Heart left ventricle (tissue), 16 donors: ENCODE data around the gene ARF1. TPM values are rescaled to one million over a fixed set of nuclear protein-coding genes. Genes with fewer than 3 reads are reported as not detected.

Source experiments
- ATAC-seq, 4 donors: fragments of 200-7000 bp; cut with Tn5 transposase; one replicate each; pipeline ENCODE4 v1.9.1; 2020 to 2022; ENCODE audit warnings: moderate library complexity in 4 of 4, mild to moderate bottlenecking in 3 of 4, moderate number of reproducible peaks in 1 of 4
- DNase-seq, 5 donors: peaks; one replicate each; pipeline ENCODE4 v3.0.0-alpha.2; 2020
- H3K27ac ChIP-seq, 12 donors: fragments of 200-600 bp; sonication (generic) in 4 of 12; one replicate each; pipeline versions ENCODE4 v1.5.0 to v1.8.0; 2016 to 2022; ENCODE audit warnings: mild to moderate bottlenecking in 2 of 12
- H3K27me3 ChIP-seq, 9 donors: fragments of 200-600 bp; sonication (generic) in 2 of 9; one replicate each; pipeline versions ENCODE4 v1.5.1 to v1.8.0; 2016 to 2022; ENCODE audit warnings: mild to moderate bottlenecking in 3 of 9
- H3K36me3 ChIP-seq, 9 donors: fragments of 200-600 bp; sonication (generic) in 2 of 9; one replicate each; pipeline versions ENCODE4 v1.5.0 to v1.8.0; 2018 to 2022; ENCODE audit warnings: mild to moderate bottlenecking in 2 of 9
- H3K4me1 ChIP-seq, 12 donors: fragments of 200-600 bp; sonication (generic) in 4 of 12; one replicate each; pipeline versions ENCODE4 v1.5.0 to v1.8.0; 2016 to 2022; ENCODE audit warnings: mild to moderate bottlenecking in 3 of 12
- H3K4me3 ChIP-seq, 12 donors: fragments of 200-600 bp; sonication (generic) in 4 of 12; one replicate each; pipeline versions ENCODE4 v1.5.0 to v1.8.0; 2017 to 2022; ENCODE audit warnings: mild to moderate bottlenecking in 9 of 12, moderate library complexity in 4 of 12
- H3K9me3 ChIP-seq, 12 donors: fragments of 200-600 bp; sonication (generic) in 4 of 12; one replicate each; pipeline versions ENCODE4 v1.5.0 to v1.8.0; 2016 to 2022; ENCODE audit warnings: mild to moderate bottlenecking in 1 of 12
- POLR2A ChIP-seq, 2 donors: fragments of 450-650 bp; IDR thresholded peaks; one replicate each; pipeline ENCODE4 v1.6.1; 2017; ENCODE audit warnings: antibody characterized with exemption in 2 of 2, mild to moderate bottlenecking in 2 of 2, moderate library complexity in 2 of 2
- WGBS, 4 donors: extraction: QIAGEN DNeasy Blood & Tissue Kit in 2 of 4; methylation state at CpG; one replicate each; pipeline versions ENCODE4 v1.1.5 to v1.1.7; 2013 to 2018; 5-methylcytosine and 5-hydroxymethylcytosine counted together
- intact Hi-C, 10 donors: fragments of 100-400 bp; cut with DNase I; formaldehyde crosslinking; loops; one replicate each; pipeline versions ENCODE4 v1.11.1 to v1.14.2; 2022
- polyA plus RNA-seq, 2 donors: library from polyadenylated mRNA; stranded (reverse); fragments of 200-250 nt; gene quantifications; one replicate each; pipeline ENCODE4 v1.2.3, GENCODE V29; 2013
- total RNA-seq, 9 donors: library from RNA; depleted of rRNA in 2 of 9; stranded (reverse); fragments of >200 nt in 2 of 9; fragmentation: NEBNext Ultra II Directional in 3 of 9; extraction: Animal tissue kit (Norgen Biotek cat#: 25700) in 3 of 9; gene quantifications; one replicate each; pipeline versions ENCODE4 v1.1.0 to v1.2.4, GENCODE V29; 2016 to 2023
- TF ChIP-seq, protein P1 (sequence below), 12 donors: fragments of 200-600 bp; sonication (generic) in 4 of 12; IDR thresholded peaks; one replicate each; pipeline versions ENCODE4 v1.5.0 to v1.8.0; 2018 to 2022; ENCODE audit warnings: antibody characterized with exemption in 12 of 12, mild to moderate bottlenecking in 5 of 12
- donor health status: ischemic (EF 13 %, LVEDD 7.1; RV severe dilation, severe dysfunction).
- donor health status: healthy with polysubstance abuse.
- donor health status: DM: no; HTN: yes; CAD: no.
- donor health status: DM: no; HTN: no; CAD: no.
- donor health status: ischemic (EF 25% LVEDD 6.9; RV normal size, moderate dysfunction).
- donor health status: ischemic (EF 25% LVEDD 5.7; RV mildly dilated, moderate dysfunction).
- donor health status: healthy.
- donor health status: DM: yes; HTN: yes; CAD: no.
- donor health status: ischemic (EF 35%, LVEDD 5.7; RV mildly dilated, moderate dysfunction).
- donor health status: nonischemic (EF 11% LVEDD 7.7; RV severe dilation, severe dysfunction).
- donor health status: DM: yes; HTN: yes; CAD: no.
- donor health status: PGD.
- donor health status: ischemic (EF 29% LVEDD 5.4; RV normal size, mild dysfunction).
- donor health status: nonischemic (EF 23%, LVEDD 6.1; RV moderate dilation, normal function).

ARF1 gene
- total and polyA plus RNA-seq, 11 donors, result 217 to 580 (median 310) TPM

DNA sequence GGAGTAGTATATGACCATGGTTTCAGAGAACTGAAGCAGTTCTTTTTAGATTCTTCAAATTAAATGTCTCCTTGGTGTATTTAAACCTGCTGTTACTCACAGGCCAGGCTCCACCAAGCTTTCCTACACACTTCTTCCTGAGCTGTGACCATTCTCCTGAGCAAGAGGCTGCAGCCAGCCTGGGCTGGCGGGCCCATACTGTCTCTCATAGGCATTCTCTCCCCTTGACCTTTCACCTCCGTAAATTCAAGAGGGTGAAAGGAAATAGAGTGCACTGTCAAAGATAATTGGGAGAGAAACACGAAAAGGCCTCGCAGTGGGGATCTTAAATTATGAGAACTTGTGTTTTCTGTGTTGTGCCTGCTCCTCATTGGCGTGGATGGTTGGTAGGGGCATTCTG, 2.3 kb downstream of the ARF1 start:
- no peaks in the 10 kb centered on the region for H3K27me3 ChIP-seq
- peak overlapping the region in 9 of 12 donors; percentile 70 to 100 (median 94) for H3K4me3 ChIP-seq
- intact Hi-C loops, result loop anchor here in 3 of 10 donors (2.0 to 10.0 kb wide), 3 partner anchors 14 to 322 kb away; no protein-coding TSS in a partner anchor
- peaks cover 0 to 14% (median 0%) of the 10 kb centered on the region in 9 donors for H3K36me3 ChIP-seq
- no peak for TF ChIP-seq POLR2A (IDR thresholded peaks at IDR 0.05)
- TF ChIP-seq, protein P1, sequence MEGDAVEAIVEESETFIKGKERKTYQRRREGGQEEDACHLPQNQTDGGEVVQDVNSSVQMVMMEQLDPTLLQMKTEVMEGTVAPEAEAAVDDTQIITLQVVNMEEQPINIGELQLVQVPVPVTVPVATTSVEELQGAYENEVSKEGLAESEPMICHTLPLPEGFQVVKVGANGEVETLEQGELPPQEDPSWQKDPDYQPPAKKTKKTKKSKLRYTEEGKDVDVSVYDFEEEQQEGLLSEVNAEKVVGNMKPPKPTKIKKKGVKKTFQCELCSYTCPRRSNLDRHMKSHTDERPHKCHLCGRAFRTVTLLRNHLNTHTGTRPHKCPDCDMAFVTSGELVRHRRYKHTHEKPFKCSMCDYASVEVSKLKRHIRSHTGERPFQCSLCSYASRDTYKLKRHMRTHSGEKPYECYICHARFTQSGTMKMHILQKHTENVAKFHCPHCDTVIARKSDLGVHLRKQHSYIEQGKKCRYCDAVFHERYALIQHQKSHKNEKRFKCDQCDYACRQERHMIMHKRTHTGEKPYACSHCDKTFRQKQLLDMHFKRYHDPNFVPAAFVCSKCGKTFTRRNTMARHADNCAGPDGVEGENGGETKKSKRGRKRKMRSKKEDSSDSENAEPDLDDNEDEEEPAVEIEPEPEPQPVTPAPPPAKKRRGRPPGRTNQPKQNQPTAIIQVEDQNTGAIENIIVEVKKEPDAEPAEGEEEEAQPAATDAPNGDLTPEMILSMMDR (IDR thresholded peaks at IDR 0.05), result no peak
- WGBS, 4 donors, result 39 to 50% (median 42%) methylated on average over 5 of the region's 5 CpGs
- DNase-seq, result peak in 3 of 5 donors; percentile 7 to 28 (median 9)
- no peaks in the 10 kb centered on the region for H3K9me3 ChIP-seq
- peaks cover 49 to 79% (median 72%) of the 10 kb centered on the region in 12 donors for H3K4me1 ChIP-seq
- no peak for ATAC-seq
- H3K27ac ChIP-seq, result peak overlapping the region in 11 of 12 donors; percentile 49 to 100 (median 96)

DNA sequence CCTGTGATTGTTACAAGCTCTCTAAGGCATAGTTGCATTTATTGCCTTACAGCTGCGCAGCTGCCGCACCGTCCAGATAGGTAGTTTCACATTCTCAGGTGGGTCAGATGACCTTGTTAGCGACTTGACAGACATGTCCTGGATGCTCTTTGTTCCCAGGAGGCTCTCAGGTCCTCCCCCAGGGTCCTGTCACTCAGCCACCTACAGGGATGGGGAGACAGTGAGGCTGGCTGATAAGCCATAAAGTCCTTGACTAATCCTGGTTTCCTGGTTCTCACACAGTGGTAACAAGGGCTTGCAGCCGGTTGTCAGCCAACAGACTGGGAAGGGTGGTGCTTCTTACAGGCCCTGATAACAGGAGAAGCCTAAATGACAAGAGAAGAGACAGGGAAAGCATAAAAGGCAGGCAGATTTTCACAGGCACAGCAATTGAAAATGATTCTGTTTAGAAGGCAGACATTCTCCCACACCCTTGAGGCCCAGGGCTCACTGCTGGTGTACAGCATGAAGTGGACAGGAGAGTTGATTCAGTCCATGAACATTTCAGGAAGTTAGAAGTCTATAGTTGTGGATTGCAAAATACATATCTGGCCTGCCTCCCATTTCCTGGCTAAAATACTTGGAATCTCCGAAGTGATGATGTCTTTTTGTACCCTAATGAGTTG, 2.9 kb downstream of the ARF1 start:
- DNase-seq (peak in 3 of 5 donors; percentile 33 to 51 (median 40)), ATAC-seq (peak in 2 of 4 donors; percentile 14 to 23)
- intact Hi-C loops, result loop anchor here in 2 of 10 donors (2.0 to 10.0 kb wide), 2 partner anchors 13 to 321 kb away; no protein-coding TSS in a partner anchor
- Histone ChIP-seq H3K27me3 (no peaks in the 10 kb centered on the region), H3K9me3 (no peaks in the 10 kb centered on the region), H3K27ac (peak overlapping the region in 11 of 12 donors; percentile 49 to 100 (median 96)), H3K4me1 (peaks cover 55 to 86% (median 79%) of the 10 kb centered on the region in 12 donors), H3K4me3 (peak overlapping the region in 9 of 12 donors; percentile 70 to 100 (median 94)), H3K36me3 (peaks cover 0 to 14% (median 0%) of the 10 kb centered on the region in 9 donors)
- 17 to 36% (median 26%) methylated on average over 6 of the region's 6 CpGs for WGBS, 4 donors
- TF ChIP-seq, protein P1 (IDR thresholded peaks at IDR 0.05), result no peak
- TF ChIP-seq POLR2A (IDR thresholded peaks at IDR 0.05), result no peak

- ATAC-seq, result peak in 3 of 4 donors; percentile 14 to 43 (median 41)
Observed at GRCh38 chr1:228087771-228088251, 5.3 kb downstream of the ARF1 start.

More at GRCh38 chr1:228087771-228088251, 5.3 kb downstream of the ARF1 start:
- peaks cover 60 to 95% (median 91%) of the 10 kb centered on the region in 12 donors for H3K4me1 ChIP-seq
- no peak for TF ChIP-seq POLR2A (IDR thresholded peaks at IDR 0.05)
- TF ChIP-seq, protein P1 (IDR thresholded peaks at IDR 0.05), result peak in 1 of 12 donors; percentile 10
- peak overlapping the region in 7 of 12 donors; percentile 1 to 27 (median 7) for H3K4me3 ChIP-seq
- intact Hi-C loops, result loop anchor here in 1 of 10 donors (10.0 kb wide), 1 partner anchor 323 kb away; no protein-coding TSS in a partner anchor
- H3K36me3 ChIP-seq, result peaks cover 0 to 28% (median 0%) of the 10 kb centered on the region in 9 donors
- no peaks in the 10 kb centered on the region for H3K9me3 ChIP-seq
- H3K27ac ChIP-seq, result peak overlapping the region in 10 of 12 donors; percentile 5 to 96 (median 41)
- H3K27me3 ChIP-seq, result no peaks in the 10 kb centered on the region
- WGBS, 4 donors, result 33 to 40% (median 33%) methylated on average over 7 of the region's 7 CpGs
- peak in 2 of 5 donors; percentile 58 to 69 for DNase-seq
